ENCODE data around the gene MYO5C. TPM values are rescaled to one million over a fixed set of nuclear protein-coding genes. Genes with fewer than 3 reads are reported as not detected.
"Not testable (repeated sequence)": the region's sequence is repeated elsewhere in the genome, so short reads cannot be mapped to it uniquely, and the experiment has no call there.

Gene MYO5C
- total and polyA plus RNA-seq, 5 donors from 2014 or later = 0.60 to 4.1 (median 1.5) TPM

- no peaks in the 10 kb centered on the region for H3K9me3 Mint-ChIP-seq
- ATAC-seq (ENCODE audit: low read depth in 2 of 2) (no peak), DNase-seq (no peak)
- H3K27ac ChIP-seq (ENCODE audit: insufficient read depth, low read length, poor library complexity, severe bottlenecking) = no peak overlapping the region
- H3K4me3 Mint-ChIP-seq = peak overlapping the region in 2 of 4 donors; percentile 10 to 45
- H3K27me3 ChIP-seq (ENCODE audit: control insufficient read depth, insufficient read depth, low read length) = no peaks in the 10 kb centered on the region
- peaks cover 29% of the 10 kb centered on the region for H3K36me3 Mint-ChIP-seq
- H3K4me1 Mint-ChIP-seq = peaks cover 23 to 83% (median 58%) of the 10 kb centered on the region in 4 donors
- peaks cover 19% of the 10 kb centered on the region for H3K4me1 ChIP-seq (ENCODE audit: control insufficient read depth, insufficient read depth, low read length, poor library complexity, severe bottlenecking)
- no peaks in the 10 kb centered on the region for H3K9me3 ChIP-seq (ENCODE audit: control insufficient read depth in 2 of 2, low read length in 2 of 2)
- H3K36me3 ChIP-seq (ENCODE audit: control insufficient read depth, insufficient read depth, low read length) = peaks cover 11% of the 10 kb centered on the region
- H3K4me3 ChIP-seq (ENCODE audit: low read depth, low read length) = no peak overlapping the region
- H3K27ac Mint-ChIP-seq = peak overlapping the region; percentile 6 to 65 (median 42)
- H3K27me3 Mint-ChIP-seq = no peaks in the 10 kb centered on the region
These were observed 122.7 kb downstream of the MYO5C start for GRCh38 chr15:52172869-52173268.

GRCh38 chr15:52171807-52172206 lies 123.8 kb downstream of the MYO5C start:
- ATAC-seq (ENCODE audit: low read depth in 2 of 2) (no peak), DNase-seq (no peak)
- Histone ChIP-seq H3K4me1 (ENCODE audit: control insufficient read depth, insufficient read depth, low read length, poor library complexity, severe bottlenecking) (peaks cover 13% of the 10 kb centered on the region), H3K27me3 (ENCODE audit: control insufficient read depth, insufficient read depth, low read length) (no peaks in the 10 kb centered on the region), H3K4me3 (ENCODE audit: low read depth, low read length) (no peak overlapping the region), H3K36me3 (ENCODE audit: control insufficient read depth, insufficient read depth, low read length) (peaks cover 11% of the 10 kb centered on the region), H3K9me3 (ENCODE audit: control insufficient read depth in 2 of 2, low read length in 2 of 2) (no peaks in the 10 kb centered on the region), H3K27ac (ENCODE audit: insufficient read depth, low read length, poor library complexity, severe bottlenecking) (no peak overlapping the region)
- Mint-ChIP-seq H3K4me3 (no peak overlapping the region), H3K27me3 (no peaks in the 10 kb centered on the region), H3K36me3 (peaks cover 29% of the 10 kb centered on the region), H3K4me1 (peaks cover 28 to 80% (median 56%) of the 10 kb centered on the region in 4 donors), H3K27ac (peak overlapping the region in 2 of 3 donors; percentile 46 to 92), H3K9me3 (no peaks in the 10 kb centered on the region)

GRCh38 chr15:52171386-52171785 lies 124.2 kb downstream of the MYO5C start:
- DNase-seq (peak in 2 of 3 donors; percentile 24 to 33), ATAC-seq (ENCODE audit: low read depth in 2 of 2) (peak; percentile 78 to 83)
- Mint-ChIP-seq H3K27me3 (no peaks in the 10 kb centered on the region), H3K36me3 (peaks cover 25% of the 10 kb centered on the region), H3K9me3 (no peaks in the 10 kb centered on the region), H3K4me3 (peak overlapping the region in 2 of 4 donors; percentile 33 to 36), H3K4me1 (peaks cover 33 to 80% (median 54%) of the 10 kb centered on the region in 4 donors), H3K27ac (peak overlapping the region in 2 of 3 donors; percentile 7 to 65)
- H3K4me1 ChIP-seq (ENCODE audit: control insufficient read depth, insufficient read depth, low read length, poor library complexity, severe bottlenecking) = peaks cover 13% of the 10 kb centered on the region
- no peak overlapping the region for H3K4me3 ChIP-seq (ENCODE audit: low read depth, low read length)
- H3K27ac ChIP-seq (ENCODE audit: insufficient read depth, low read length, poor library complexity, severe bottlenecking) = no peak overlapping the region
- peaks cover 7% of the 10 kb centered on the region for H3K36me3 ChIP-seq (ENCODE audit: control insufficient read depth, insufficient read depth, low read length)
- H3K9me3 ChIP-seq (ENCODE audit: control insufficient read depth in 2 of 2, low read length in 2 of 2) = no peaks in the 10 kb centered on the region
- no peaks in the 10 kb centered on the region for H3K27me3 ChIP-seq (ENCODE audit: control insufficient read depth, insufficient read depth, low read length)

GRCh38 chr15:52170199-52170598 lies 125.4 kb downstream of the MYO5C start:
- peaks cover 37 to 84% (median 62%) of the 10 kb centered on the region in 4 donors for H3K4me1 Mint-ChIP-seq
- ATAC-seq (ENCODE audit: low read depth in 2 of 2); DNase-seq; H3K36me3 ChIP-seq (ENCODE audit: control insufficient read depth, insufficient read depth, low read length); H3K9me3 Mint-ChIP-seq; H3K9me3 ChIP-seq (ENCODE audit: control insufficient read depth in 2 of 2, low read length in 2 of 2); H3K27me3 ChIP-seq (ENCODE audit: control insufficient read depth, insufficient read depth, low read length); H3K27ac ChIP-seq (ENCODE audit: insufficient read depth, low read length, poor library complexity, severe bottlenecking); H3K4me3 ChIP-seq (ENCODE audit: low read depth, low read length); H3K27me3 Mint-ChIP-seq: not testable (repeated sequence)
- H3K4me3 Mint-ChIP-seq = peak overlapping the region in 2 of 4 donors; percentile 3 to 32
- H3K4me1 ChIP-seq (ENCODE audit: control insufficient read depth, insufficient read depth, low read length, poor library complexity, severe bottlenecking) = peaks cover 16% of the 10 kb centered on the region
- H3K27ac Mint-ChIP-seq = peak overlapping the region in 1 of 3 donors; percentile 31
- peaks cover 21% of the 10 kb centered on the region for H3K36me3 Mint-ChIP-seq

- ATAC-seq (ENCODE audit: low read depth in 2 of 2); H3K27me3 Mint-ChIP-seq; H3K27me3 ChIP-seq (ENCODE audit: control insufficient read depth, insufficient read depth, low read length); H3K9me3 ChIP-seq (ENCODE audit: control insufficient read depth in 2 of 2, low read length in 2 of 2); H3K4me3 ChIP-seq (ENCODE audit: low read depth, low read length); H3K9me3 Mint-ChIP-seq; DNase-seq; H3K27ac ChIP-seq (ENCODE audit: insufficient read depth, low read length, poor library complexity, severe bottlenecking): not testable (repeated sequence)
- Mint-ChIP-seq H3K27ac (peak overlapping the region in 1 of 3 donors; percentile 18), H3K36me3 (peaks cover 10% of the 10 kb centered on the region), H3K4me1 (peaks cover 33 to 55% (median 46%) of the 10 kb centered on the region in 4 donors), H3K4me3 (peak overlapping the region in 1 of 4 donors; percentile 27)
- Histone ChIP-seq H3K36me3 (ENCODE audit: control insufficient read depth, insufficient read depth, low read length) (peaks cover 22% of the 10 kb centered on the region), H3K4me1 (ENCODE audit: control insufficient read depth, insufficient read depth, low read length, poor library complexity, severe bottlenecking) (peaks cover 15% of the 10 kb centered on the region)
These were observed 130.0 kb downstream of the MYO5C start for GRCh38 chr15:52165494-52166131.

- Histone ChIP-seq H3K27ac (ENCODE audit: insufficient read depth, low read length, poor library complexity, severe bottlenecking) (no peak overlapping the region), H3K36me3 (ENCODE audit: control insufficient read depth, insufficient read depth, low read length) (peaks cover 26% of the 10 kb centered on the region), H3K9me3 (ENCODE audit: control insufficient read depth in 2 of 2, low read length in 2 of 2) (no peaks in the 10 kb centered on the region), H3K27me3 (ENCODE audit: control insufficient read depth, insufficient read depth, low read length) (no peaks in the 10 kb centered on the region), H3K4me3 (ENCODE audit: low read depth, low read length) (no peak overlapping the region), H3K4me1 (ENCODE audit: control insufficient read depth, insufficient read depth, low read length, poor library complexity, severe bottlenecking) (peaks cover 12% of the 10 kb centered on the region)
- H3K9me3 Mint-ChIP-seq = no peaks in the 10 kb centered on the region
- peak overlapping the region in 1 of 3 donors; percentile 55 for H3K27ac Mint-ChIP-seq
- H3K4me1 Mint-ChIP-seq = peaks cover 27 to 47% (median 38%) of the 10 kb centered on the region in 4 donors
- H3K36me3 Mint-ChIP-seq = peaks cover 12% of the 10 kb centered on the region
- DNase-seq (peak in 2 of 3 donors; percentile 15 to 23), ATAC-seq (ENCODE audit: low read depth in 2 of 2) (peak; percentile 64)
- no peak overlapping the region for H3K4me3 Mint-ChIP-seq
- H3K27me3 Mint-ChIP-seq = no peaks in the 10 kb centered on the region
These were observed 130.9 kb downstream of the MYO5C start for GRCh38 chr15:52164631-52165265.

GRCh38 chr15:52163321-52164190 lies 132.0 kb downstream of the MYO5C start:
- H3K4me3 Mint-ChIP-seq = peak overlapping the region in 1 of 4 donors; percentile 25
- H3K4me1 ChIP-seq (ENCODE audit: control insufficient read depth, insufficient read depth, low read length, poor library complexity, severe bottlenecking) = peaks cover 12% of the 10 kb centered on the region
- no peak overlapping the region for H3K27ac ChIP-seq (ENCODE audit: insufficient read depth, low read length, poor library complexity, severe bottlenecking)
- DNase-seq = peak in 1 of 3 donors; percentile 21
- peaks cover 24% of the 10 kb centered on the region for H3K36me3 Mint-ChIP-seq
- no peaks in the 10 kb centered on the region for H3K9me3 ChIP-seq (ENCODE audit: control insufficient read depth in 2 of 2, low read length in 2 of 2)
- no peaks in the 10 kb centered on the region for H3K27me3 ChIP-seq (ENCODE audit: control insufficient read depth, insufficient read depth, low read length)
- no peaks in the 10 kb centered on the region for H3K27me3 Mint-ChIP-seq
- peaks cover 35% of the 10 kb centered on the region for H3K36me3 ChIP-seq (ENCODE audit: control insufficient read depth, insufficient read depth, low read length)
- no peak for ATAC-seq (ENCODE audit: low read depth in 2 of 2)
- no peak overlapping the region for H3K27ac Mint-ChIP-seq
- peaks cover 25 to 43% (median 35%) of the 10 kb centered on the region in 4 donors for H3K4me1 Mint-ChIP-seq
- H3K4me3 ChIP-seq (ENCODE audit: low read depth, low read length) = no peak overlapping the region
- no peaks in the 10 kb centered on the region for H3K9me3 Mint-ChIP-seq
